ENCODE results near the gene SEC16A.

- TF ChIP-seq POLR2AphosphoS5 (IDR thresholded peaks at IDR 0.05) (no peak), CTCF (IDR thresholded peaks at IDR 0.05) (no peak), POLR2A (IDR thresholded peaks at IDR 0.05) (no peak), EP300 (IDR thresholded peaks at IDR 0.05) (no peak)
These were observed 27.7 kb upstream of the SEC16A start for GRCh38 chr9:136510561-136510960.

Measured in suprapubic skin (tissue), 4 donors.